Measurements from ENCODE around the gene GMDS. TPM values are rescaled to one million over a fixed set of nuclear protein-coding genes. Genes with fewer than 3 reads are reported as not detected.

The GMDS gene
- total and polyA plus RNA-seq, 2 of the 4 experiments (the other 2 are of a cell fraction): 7.3 to 21.9 TPM

DNA sequence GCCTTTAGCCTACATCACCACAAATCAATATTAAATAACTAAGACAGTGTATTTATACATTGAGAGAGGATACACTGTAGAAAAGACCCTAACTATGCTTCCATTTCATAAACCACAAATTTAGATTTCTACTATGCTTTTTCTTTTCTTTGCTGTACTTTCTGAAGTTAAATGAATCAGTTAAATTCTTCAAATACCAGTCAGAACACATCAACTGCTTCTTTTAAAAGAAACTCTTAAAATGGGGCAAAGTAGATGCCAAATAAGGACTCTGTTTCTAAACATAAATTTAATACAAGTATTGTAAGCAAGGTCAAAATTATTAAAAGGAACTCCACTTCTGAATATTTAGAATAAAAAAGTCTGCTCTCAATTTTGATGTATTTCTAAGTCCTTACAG is 76.9 kb downstream of the GMDS start:
- dilution Hi-C loops (cut with HindIII; ENCODE audit: low sequenced_read_pairs, unreplicated experiment): no loop called here
- Histone ChIP-seq H2BK120ac (ENCODE audit: low read depth, low read length) (peak overlapping the region; percentile 75), H4K8ac (ENCODE audit: low read depth in 2 of 2, low read length in 2 of 2) (peak overlapping the region; percentile 64 to 69), H3K56ac (ENCODE audit: extremely low read depth, insufficient read depth, low read length) (peak overlapping the region; percentile 64; the same call in 1 of the 2 replicates), H3K18ac (ENCODE audit: low read depth, low read length) (peak overlapping the region; percentile 97; the same call in 1 of the 2 replicates), H4K91ac (ENCODE audit: insufficient read depth, low read depth, low read length) (peak overlapping the region; percentile 90; the same call in 1 of the 2 replicates), H3K27ac (ENCODE audit: insufficient read depth, low read length) (peak overlapping the region; percentile 98), H2BK15ac (ENCODE audit: low read depth, low read length) (peak overlapping the region; percentile 60; the same call in 2 of the 3 replicates), H3K79me1 (ENCODE audit: low read depth in 1 of 2, low read length in 2 of 2) (peaks cover 11 to 14% of the 10 kb centered on the region in 2 experiments; a peak in 2 of 4 replicates), H3K36me3 (ENCODE audit: control insufficient read depth, insufficient read depth, low read length) (no peaks in the 10 kb centered on the region), H3K27me3 (ENCODE audit: control insufficient read depth, insufficient read depth, low read length) (no peaks in the 10 kb centered on the region), H3K9ac (ENCODE audit: low read depth, low read length) (no peak overlapping the region), H3K4me3 (ENCODE audit: insufficient read depth, low read depth, low read length) (no peak overlapping the region), H3K9me1 (ENCODE audit: insufficient read depth, low read length) (peaks cover 3% of the 10 kb centered on the region; the same call in 1 of the 2 replicates), H3K4me2 (ENCODE audit: low read depth, low read length) (no peak overlapping the region), H3K9me3 (ENCODE audit: control insufficient read depth, insufficient read depth, low read length) (peaks cover 5% of the 10 kb centered on the region), H2AK5ac (ENCODE audit: low read depth, low read length) (peak overlapping the region; percentile 49; the same call in 1 of the 2 replicates), H2BK20ac (ENCODE audit: low read depth, low read length) (peak overlapping the region; percentile 54), H4K5ac (ENCODE audit: low read depth, low read length) (peak overlapping the region; percentile 93; the same call in 1 of the 2 replicates), H2AK9ac (replicated peaks; ENCODE audit: low read depth, low read length, poor library complexity) (no peak overlapping the region), H3K4me1 (ENCODE audit: control insufficient read depth, insufficient read depth, low read length) (peaks cover 6% of the 10 kb centered on the region; the same call in 1 of the 2 replicates), H2AFZ (replicated peaks; ENCODE audit: low read length, poor library complexity) (no peak overlapping the region), H4K20me1 (ENCODE audit: insufficient read depth, low read length) (no peaks in the 10 kb centered on the region), H3K23ac (ENCODE audit: low read depth, low read length) (peak overlapping the region; percentile 2; the same call in 1 of the 2 replicates), H3K14ac (replicated peaks; ENCODE audit: low read depth, low read length) (no peak overlapping the region), H3K4ac (ENCODE audit: low read depth, low read length) (peak overlapping the region; percentile 70; the same call in 1 of the 2 replicates), H2BK5ac (ENCODE audit: low read depth, low read length, poor library complexity, severe bottlenecking) (peak overlapping the region; percentile 90)
- in situ Hi-C loops (cut with MboI; ENCODE audit: low sequenced_read_pairs): no loop called here
- intact Hi-C loops (cut with micrococcal nuclease): loop anchor here (10.0 kb wide), 1 partner anchor 66 kb away; no protein-coding TSS in a partner anchor
- no TSS peak for BruUV-seq (replicated peaks)
- TF ChIP-seq MXI1 (IDR thresholded peaks at IDR 0.05; ENCODE audit: borderline replicate concordance, low read depth, low read length): no peak
- no peak for TF ChIP-seq CEBPB (IDR thresholded peaks at IDR 0.05; ENCODE audit: low read depth, low read length)
- no peak for TF ChIP-seq RFX5 (IDR thresholded peaks at IDR 0.05; ENCODE audit: low read depth, low read length)
- TF ChIP-seq, protein P1, sequence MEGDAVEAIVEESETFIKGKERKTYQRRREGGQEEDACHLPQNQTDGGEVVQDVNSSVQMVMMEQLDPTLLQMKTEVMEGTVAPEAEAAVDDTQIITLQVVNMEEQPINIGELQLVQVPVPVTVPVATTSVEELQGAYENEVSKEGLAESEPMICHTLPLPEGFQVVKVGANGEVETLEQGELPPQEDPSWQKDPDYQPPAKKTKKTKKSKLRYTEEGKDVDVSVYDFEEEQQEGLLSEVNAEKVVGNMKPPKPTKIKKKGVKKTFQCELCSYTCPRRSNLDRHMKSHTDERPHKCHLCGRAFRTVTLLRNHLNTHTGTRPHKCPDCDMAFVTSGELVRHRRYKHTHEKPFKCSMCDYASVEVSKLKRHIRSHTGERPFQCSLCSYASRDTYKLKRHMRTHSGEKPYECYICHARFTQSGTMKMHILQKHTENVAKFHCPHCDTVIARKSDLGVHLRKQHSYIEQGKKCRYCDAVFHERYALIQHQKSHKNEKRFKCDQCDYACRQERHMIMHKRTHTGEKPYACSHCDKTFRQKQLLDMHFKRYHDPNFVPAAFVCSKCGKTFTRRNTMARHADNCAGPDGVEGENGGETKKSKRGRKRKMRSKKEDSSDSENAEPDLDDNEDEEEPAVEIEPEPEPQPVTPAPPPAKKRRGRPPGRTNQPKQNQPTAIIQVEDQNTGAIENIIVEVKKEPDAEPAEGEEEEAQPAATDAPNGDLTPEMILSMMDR (conservative IDR thresholded peaks at IDR 0.05; ENCODE audit: low read depth, low read length): no peak
- TF ChIP-seq BHLHE40 (IDR thresholded peaks at IDR 0.05; ENCODE audit: low read depth, low read length): no peak
- TF ChIP-seq, protein P2, sequence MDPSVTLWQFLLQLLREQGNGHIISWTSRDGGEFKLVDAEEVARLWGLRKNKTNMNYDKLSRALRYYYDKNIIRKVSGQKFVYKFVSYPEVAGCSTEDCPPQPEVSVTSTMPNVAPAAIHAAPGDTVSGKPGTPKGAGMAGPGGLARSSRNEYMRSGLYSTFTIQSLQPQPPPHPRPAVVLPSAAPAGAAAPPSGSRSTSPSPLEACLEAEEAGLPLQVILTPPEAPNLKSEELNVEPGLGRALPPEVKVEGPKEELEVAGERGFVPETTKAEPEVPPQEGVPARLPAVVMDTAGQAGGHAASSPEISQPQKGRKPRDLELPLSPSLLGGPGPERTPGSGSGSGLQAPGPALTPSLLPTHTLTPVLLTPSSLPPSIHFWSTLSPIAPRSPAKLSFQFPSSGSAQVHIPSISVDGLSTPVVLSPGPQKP (IDR thresholded peaks at IDR 0.05; ENCODE audit: borderline replicate concordance, low read depth, low read length): no peak
- no peak for TF ChIP-seq MAZ (IDR thresholded peaks at IDR 0.05; ENCODE audit: borderline replicate concordance, low read depth, low read length)
- no peak for TF ChIP-seq FOS (IDR thresholded peaks at IDR 0.05; ENCODE audit: low read depth, low read length)
- TF ChIP-seq POLR2A (IDR thresholded peaks at IDR 0.05; ENCODE audit: low read depth, low read length): no peak
- TF ChIP-seq CHD1 (IDR thresholded peaks at IDR 0.05; ENCODE audit: low read depth, low read length): no peak
- TF ChIP-seq RAD21 (IDR thresholded peaks at IDR 0.05; ENCODE audit: low read length): no peak
- no peak for TF ChIP-seq MAFK (IDR thresholded peaks at IDR 0.05; ENCODE audit: low read depth, low read length)
- no peak for TF ChIP-seq USF2 (IDR thresholded peaks at IDR 0.05; ENCODE audit: low read depth, low read length)
- no peak for TF ChIP-seq SMC3 (IDR thresholded peaks at IDR 0.05; ENCODE audit: low read depth, low read length)
- DNase-seq (peak; percentile 44), ATAC-seq (ENCODE audit: low read depth) (peak; percentile 74)
- POLR2A ChIA-PET (ENCODE audit: unreplicated experiment): no interaction called here
- CTCF ChIA-PET: no interaction called here
